NCI-H2107 (cell line): ENCODE data around the gene SH3GL3.

ENCODE experiments used
- DNase-seq: peaks from one replicate; lab custom pipeline; 2025; lab: John Stamatoyannopoulos, UW

SH3GL3 gene, protein sequence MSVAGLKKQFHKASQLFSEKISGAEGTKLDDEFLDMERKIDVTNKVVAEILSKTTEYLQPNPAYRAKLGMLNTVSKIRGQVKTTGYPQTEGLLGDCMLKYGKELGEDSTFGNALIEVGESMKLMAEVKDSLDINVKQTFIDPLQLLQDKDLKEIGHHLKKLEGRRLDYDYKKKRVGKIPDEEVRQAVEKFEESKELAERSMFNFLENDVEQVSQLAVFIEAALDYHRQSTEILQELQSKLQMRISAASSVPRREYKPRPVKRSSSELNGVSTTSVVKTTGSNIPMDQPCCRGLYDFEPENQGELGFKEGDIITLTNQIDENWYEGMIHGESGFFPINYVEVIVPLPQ

GRCh38 chr15:83446904-83447709, at the start of gene SH3GL3:
Gene SH3GL3 (plus strand): TSS chr15:83447341. CDS start chr15:83447534, 193 bp downstream.
- no peak for DNase-seq

- no peak for DNase-seq
Observed at GRCh38 chr15:83398626-83399025, 48.5 kb upstream of the SH3GL3 start.

GRCh38 chr15:83404121-83404520, 43.0 kb upstream of the SH3GL3 start:
- DNase-seq: no peak

DNA sequence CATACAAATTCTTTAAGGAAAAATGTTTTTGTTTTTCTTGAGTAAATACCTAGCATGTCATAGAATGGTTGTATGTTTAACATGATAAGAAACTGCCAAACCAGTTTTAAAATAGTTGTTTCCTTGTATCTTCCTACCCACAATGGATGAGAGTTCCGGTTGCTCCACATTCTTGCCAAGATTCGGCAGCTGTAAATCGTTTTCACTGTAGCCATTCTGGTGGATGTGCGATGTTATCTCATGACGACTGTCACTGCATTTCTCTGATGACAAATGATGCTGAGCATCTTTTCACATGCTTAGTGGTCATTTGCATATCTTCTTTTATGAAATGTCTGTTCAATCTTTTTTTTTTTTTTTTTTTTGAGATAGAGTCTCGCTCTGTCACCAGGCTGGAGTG, 36.6 kb upstream of the SH3GL3 start:
- no peak for DNase-seq

DNA sequence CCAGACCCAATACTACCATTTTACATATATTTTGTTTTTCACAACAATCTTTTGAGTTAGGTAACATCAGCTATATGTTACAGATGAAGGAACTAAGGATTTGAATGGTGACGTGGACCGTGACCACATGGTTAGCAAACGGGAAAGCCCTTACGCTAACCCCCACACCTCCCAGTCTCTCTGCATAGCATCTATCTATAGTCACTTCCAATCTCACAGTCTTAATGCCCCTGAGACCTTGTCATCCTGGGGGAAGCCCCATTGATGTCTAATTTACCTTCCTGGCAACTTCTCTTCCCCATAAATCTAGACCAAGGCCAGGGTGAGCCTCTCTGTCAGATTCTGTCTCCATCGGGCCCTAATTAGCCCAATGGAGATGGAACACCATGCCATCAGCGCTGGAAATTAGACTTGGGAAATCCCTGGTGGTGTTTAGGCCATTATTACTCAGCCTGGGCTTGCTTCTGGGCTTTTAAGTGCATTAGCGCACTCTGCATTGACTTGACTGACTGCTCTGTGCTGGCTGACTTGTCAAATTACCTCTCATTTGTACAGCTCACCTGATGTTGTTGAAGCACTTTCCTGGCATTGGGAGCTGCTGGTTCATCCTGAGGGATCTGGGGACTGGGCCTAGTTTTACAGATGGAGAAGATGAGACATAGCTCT, 34.0 kb upstream of the SH3GL3 start:
- no peak for DNase-seq

GRCh38 chr15:83422081-83422480, 25.1 kb upstream of the SH3GL3 start:
- DNase-seq: no peak

DNA sequence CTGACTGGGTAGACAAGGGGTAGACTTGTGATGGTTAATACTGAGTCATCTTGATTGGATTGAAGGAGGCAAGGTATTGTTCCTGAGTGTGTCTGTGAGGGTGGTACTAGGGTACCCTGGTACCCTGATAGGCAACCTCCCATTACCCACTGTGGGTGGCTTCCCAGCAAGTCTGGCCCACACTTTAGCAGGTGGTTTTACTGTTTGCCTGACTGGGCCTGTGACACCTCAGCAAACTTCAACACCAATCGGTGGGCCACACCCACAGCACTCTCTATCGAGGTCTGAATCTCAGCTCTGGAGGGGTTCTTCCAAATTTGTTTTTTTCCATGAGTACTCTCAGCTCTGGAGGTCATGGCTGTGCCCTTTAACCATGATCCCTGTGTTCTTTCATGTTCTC, 24.6 kb upstream of the SH3GL3 start:
- no peak for DNase-seq

DNA sequence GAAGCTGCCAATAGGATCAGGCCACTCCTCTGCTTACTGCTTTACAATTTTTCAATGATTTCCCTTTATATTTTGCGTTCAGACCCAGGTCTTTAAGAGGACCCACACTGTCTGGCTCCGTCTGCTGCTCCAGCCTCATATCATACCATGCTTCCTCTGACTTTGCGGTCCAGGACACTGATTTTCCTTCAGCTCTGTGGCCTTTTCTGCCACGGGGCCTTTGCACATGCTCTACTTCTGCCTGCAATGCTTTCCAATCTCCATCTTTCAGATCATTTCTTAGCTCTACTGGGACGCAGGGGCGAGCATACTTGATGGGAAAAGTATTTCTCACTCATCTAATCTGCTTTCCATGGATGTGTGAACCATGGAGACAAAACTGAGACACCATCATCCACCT, 23.0 kb upstream of the SH3GL3 start:
- no peak for DNase-seq

DNA sequence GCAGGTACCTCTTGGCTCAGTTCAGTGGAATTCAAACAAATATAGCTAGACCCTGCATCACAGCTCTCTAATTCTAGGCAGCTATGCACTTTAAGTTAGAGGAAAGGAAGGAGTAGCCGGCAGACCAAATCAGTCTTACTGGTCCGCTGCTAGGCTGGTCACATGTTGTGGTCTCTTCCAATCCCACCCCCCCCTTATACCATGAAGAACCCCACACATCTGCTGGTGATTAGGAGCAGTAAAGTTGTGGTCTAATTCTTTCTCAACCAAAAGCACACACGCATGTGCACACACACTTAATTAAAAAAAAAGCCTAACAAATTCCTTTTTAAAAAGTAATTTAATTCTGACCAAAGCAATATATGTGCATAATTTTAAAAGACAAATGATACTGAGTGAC, 16.7 kb upstream of the SH3GL3 start:
- no peak for DNase-seq

DNA sequence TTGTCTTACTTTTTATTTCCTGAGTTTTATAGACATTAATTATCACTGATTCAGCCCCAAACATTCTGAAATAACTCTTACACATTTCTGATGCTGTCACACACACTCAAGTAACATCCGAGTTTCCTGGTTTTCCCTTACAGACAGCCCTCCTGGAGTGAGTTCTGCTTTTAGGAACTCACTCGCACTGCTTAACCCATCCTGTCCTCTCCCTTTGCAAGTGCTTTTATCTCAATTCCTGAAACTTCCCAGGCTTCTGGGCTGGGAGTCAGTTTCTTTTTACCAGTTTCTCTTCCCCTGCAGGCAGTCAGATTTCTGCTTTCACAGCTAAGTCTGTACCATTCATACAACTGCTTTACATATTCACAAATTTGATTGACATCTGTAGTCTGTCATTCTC, 15.6 kb upstream of the SH3GL3 start:
- no peak for DNase-seq

GRCh38 chr15:83435202-83435601, 11.9 kb upstream of the SH3GL3 start:
- no peak for DNase-seq

- no peak for DNase-seq
Observed at GRCh38 chr15:83435782-83436181, 11.4 kb upstream of the SH3GL3 start.

DNA sequence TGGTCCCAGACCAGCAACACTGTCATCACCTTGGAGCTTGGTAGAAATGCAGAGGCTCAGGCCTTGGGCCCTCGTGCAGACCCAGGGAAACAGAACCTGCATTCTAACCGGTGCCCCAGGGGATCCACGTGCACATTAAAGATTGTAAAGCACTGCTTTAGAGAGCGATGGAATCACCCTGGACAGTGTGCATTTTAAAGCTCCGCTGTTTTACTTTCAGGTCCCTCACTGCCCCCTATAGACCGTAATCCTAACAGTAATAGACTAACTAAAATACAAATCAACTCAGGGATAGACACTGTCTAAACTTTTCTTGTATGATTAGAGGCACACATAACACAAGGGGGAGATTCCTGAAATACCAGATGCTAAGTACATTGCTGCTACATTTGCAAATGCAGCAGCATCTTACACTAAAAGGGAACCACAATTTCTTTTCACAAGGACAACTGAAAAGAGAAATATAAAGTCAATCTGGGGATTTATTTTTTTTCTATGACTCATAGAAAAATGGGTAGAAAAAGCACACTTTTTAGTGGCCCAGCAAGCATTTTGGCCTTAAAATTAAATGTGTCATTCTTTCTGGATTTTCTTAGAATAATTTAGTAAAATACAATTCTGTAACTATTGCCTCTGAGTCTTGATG, 10.5 kb upstream of the SH3GL3 start:
- DNase-seq: no peak

- DNase-seq: no peak
Observed at GRCh38 chr15:83443076-83443847, 3.9 kb upstream of the SH3GL3 start.

DNA sequence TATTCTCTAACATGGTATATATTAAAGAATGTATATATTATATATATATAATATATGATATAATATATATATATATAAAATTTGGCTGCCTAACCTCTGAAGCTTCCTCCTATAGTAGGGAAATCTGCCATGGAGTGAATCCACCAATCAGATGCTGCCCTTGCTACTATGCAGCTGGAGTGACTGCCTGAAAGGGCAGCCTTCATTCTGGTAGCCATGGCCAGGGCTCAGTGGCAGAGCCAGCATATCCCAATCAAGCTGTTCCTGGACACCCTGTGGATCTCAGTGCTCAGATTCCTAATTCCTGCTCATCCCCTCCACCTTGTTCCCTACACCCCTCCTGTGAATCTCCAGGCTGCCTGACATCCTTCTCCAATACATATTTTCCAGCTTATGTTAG, 2.2 kb upstream of the SH3GL3 start:
- DNase-seq: no peak

- no peak for DNase-seq
Observed at GRCh38 chr15:83445643-83446042, 1.5 kb upstream of the SH3GL3 start.

GRCh38 chr15:83446417-83446816, 724 bp upstream of the SH3GL3 start:
- DNase-seq: no peak

DNA sequence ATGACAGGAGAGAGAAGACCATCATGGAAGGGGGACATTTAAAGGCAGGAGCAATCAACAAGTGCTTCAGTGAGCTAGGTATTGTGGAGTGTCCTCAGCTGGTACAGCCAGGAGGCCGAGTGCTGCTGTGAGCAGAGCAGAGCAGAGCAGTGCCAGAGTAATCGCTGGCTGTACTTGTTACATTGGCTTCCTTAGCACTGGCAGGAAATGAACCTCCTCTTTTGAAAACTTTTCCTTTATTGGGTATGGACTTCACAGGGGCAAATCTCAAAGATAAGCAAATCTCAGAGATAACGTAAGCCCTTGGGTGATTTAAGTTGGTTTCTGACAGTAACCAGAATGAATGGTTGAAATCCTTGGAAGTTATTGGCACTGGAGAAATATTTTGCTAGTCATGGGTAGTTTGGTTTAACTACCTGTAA, 2.1 kb downstream of the SH3GL3 start:
- DNase-seq: no peak

DNA sequence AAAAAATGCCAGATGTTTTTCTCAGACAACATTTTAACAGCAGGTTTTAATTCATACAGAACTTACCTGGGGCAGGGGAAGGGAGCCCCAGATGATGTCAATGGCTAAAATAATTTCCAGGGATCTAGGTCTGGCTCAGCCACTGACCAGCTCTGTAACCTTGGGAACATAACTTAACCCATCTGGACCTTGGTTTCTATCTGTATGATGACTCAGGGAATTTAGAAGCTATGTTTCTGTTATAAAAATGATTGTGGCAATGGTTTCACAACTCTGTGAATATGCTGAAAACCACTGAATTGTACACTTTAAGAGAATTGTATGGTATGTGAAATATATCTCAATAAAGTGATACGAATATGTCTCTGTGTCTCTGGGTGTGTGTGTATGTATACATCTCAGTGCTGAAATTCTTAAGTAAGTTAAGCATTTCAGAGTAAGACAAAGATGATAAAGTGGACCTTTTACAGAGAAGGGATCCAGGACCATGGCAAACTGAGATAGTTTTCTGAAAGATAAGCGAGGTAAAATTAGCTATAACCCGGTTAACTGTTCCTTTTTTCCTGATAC, 2.9 kb downstream of the SH3GL3 start:
- no peak for DNase-seq

GRCh38 chr15:83457149-83457548, 10.0 kb downstream of the SH3GL3 start:
- no peak for DNase-seq

- no peak for DNase-seq
Observed at GRCh38 chr15:83458381-83458780, 11.2 kb downstream of the SH3GL3 start.
